BJ (cell line): ENCODE results near the gene NES. TPM values are rescaled to one million over a fixed set of nuclear protein-coding genes. Genes with fewer than 3 reads are reported as not detected.

Source experiments
- CTCF ChIA-PET: fragments of 350-600 bp; formaldehyde crosslinking; extraction: SDS; loops from one replicate; lab custom pipeline; 2021; ENCODE audit warnings: antibody characterized with exemption, inconsistent platforms; lab: Yijun Ruan, JAX
- POLR2A ChIA-PET: fragments of 300-600 bp; sonication (Branson Sonifier 250); formaldehyde crosslinking; extraction: SDS; loops from one replicate; lab custom pipeline; 2021; ENCODE audit warnings: antibody characterized with exemption; lab: Charles Lee
- DNase-seq: peaks from one replicate; pipeline ENCODE4 v3.0.0-alpha.2; 2011; ENCODE audit warnings: low read depth
- H3K27me3 ChIP-seq: 2 replicates; pipeline ENCODE4 v1.6.0; 2011; ENCODE audit warnings: low read length; ENCODE audit not compliant: control insufficient read depth, insufficient read depth
- H3K36me3 ChIP-seq: 2 replicates; pipeline ENCODE4 v1.5.1; 2011; ENCODE audit warnings: low read length; ENCODE audit not compliant: control insufficient read depth, insufficient read depth
- H3K4me3 ChIP-seq: 2 replicates; pipeline ENCODE4 v1.5.1; 2011; ENCODE audit warnings: low read depth, mild to moderate bottlenecking, control low read depth, low read length
- CTCF ChIP-seq: IDR thresholded peaks from 2 replicates; pipeline ENCODE4 v1.5.1; 2011; ENCODE audit warnings: low read depth, mild to moderate bottlenecking, control low read depth, inconsistent platforms, low read length, moderate library complexity; ENCODE audit not compliant: insufficient read depth
- polyA plus RNA-seq: library from polyadenylated mRNA; depleted of rRNA; stranded (reverse); fragments of >200 nt; gene quantifications from 2 replicates; pipeline ENCODE4 v1.2.3, GENCODE V29; 2011

The NES gene
- polyA plus RNA-seq, 1 experiment: 17.5 TPM

GRCh38 chr1:156677616-156678596 lies 699 bp upstream of the NES start:
- DNase-seq: no peak
- ChIA-PET POLR2A (interaction anchor here (1.2 to 1.7 kb wide), 2 partner anchors 14 to 17 kb away, joined by 3 to 6 read pairs; no protein-coding TSS in a partner anchor), CTCF (interaction anchor here (0.6 to 31.9 kb wide), 19 partner anchors 10 to 257 kb away, joined by 3 to 1556 read pairs (median 5); partner anchors contain the start of genes CRABP2, HAPLN2, ISG20L2 and METTL25B)
- Histone ChIP-seq H3K27me3 (no peaks in the 10 kb centered on the region), H3K36me3 (peaks cover 4% of the 10 kb centered on the region), H3K4me3 (peak overlapping the region; percentile 55)
- TF ChIP-seq CTCF: peak; percentile 93

DNA sequence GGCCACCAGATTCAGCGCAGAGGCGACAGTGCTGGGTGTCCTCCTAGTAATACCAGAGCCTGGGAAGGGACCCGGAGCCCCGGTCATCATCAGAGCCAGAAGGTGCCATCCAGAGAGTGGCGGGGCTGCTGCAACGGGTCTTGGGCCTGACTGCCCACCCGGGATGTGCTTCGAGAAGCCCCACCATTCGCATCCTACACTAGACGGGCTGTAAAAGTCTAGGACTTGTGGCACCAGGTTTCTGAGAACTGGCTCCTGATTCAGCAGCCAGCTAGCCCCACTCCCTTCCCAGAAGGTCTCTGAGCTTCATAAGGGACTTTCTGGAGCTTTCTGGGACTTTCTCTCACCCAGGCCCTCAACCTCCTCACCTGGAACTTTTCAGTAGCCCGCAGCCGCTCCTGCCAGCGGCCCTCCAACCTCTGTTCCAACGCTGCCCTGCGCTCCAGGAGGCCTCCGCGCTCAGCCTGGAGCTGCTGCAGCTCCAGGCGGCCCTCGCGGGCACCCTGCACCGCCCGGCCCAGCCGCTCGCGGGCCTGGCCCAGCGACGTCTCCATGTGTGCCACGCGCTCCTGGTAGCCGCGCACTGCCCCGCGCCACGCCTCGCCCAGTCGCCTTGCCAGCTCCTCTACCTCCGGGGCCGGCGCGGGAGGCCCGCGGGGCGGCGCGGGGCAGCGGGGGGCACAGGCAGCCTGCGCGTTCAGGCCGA lies 940 bp downstream of the NES start:
- TF ChIP-seq CTCF: no peak
- Histone ChIP-seq H3K4me3 (peak overlapping the region; percentile 55), H3K27me3 (no peaks in the 10 kb centered on the region), H3K36me3 (peaks cover 8% of the 10 kb centered on the region)
- no peak for DNase-seq
- CTCF ChIA-PET: interaction anchor here (0.6 to 31.9 kb wide), 13 partner anchors 12 to 252 kb away, joined by 3 to 1556 read pairs (median 7); partner anchors contain the start of genes CRABP2, HAPLN2, ISG20L2 and METTL25B
- POLR2A ChIA-PET: interaction anchor here (0.5 to 1.7 kb wide), 5 partner anchors 12 to 99 kb away, joined by 3 to 9 read pairs (median 4); no protein-coding TSS in a partner anchor

- CTCF ChIA-PET: interaction anchor here (0.7 to 31.9 kb wide), 7 partner anchors 12 to 297 kb away, joined by 3 to 1556 read pairs (median 117); partner anchors contain the start of genes CRABP2, ISG20L2 and METTL25B
- TF ChIP-seq CTCF: no peak
These were observed 1.7 kb downstream of the NES start for GRCh38 chr1:156675210-156676113.

GRCh38 chr1:156673387-156674121 lies 3.7 kb downstream of the NES start:
- no peak for DNase-seq
- no peak overlapping the region for H3K4me3 ChIP-seq
- H3K27me3 ChIP-seq: no peaks in the 10 kb centered on the region
- TF ChIP-seq CTCF: no peak
- ChIA-PET POLR2A (no interaction called here), CTCF (interaction anchor here (0.6 to 31.9 kb wide), 5 partner anchors 10 to 603 kb away, joined by 4 to 1556 read pairs (median 155); partner anchors contain the start of genes CRABP2, ISG20L2 and METTL25B)
- H3K36me3 ChIP-seq: peaks cover 9% of the 10 kb centered on the region

More at GRCh38 chr1:156675210-156676113, 1.7 kb downstream of the NES start:
- DNase-seq: no peak
- peak overlapping the region; percentile 55 for H3K4me3 ChIP-seq
- H3K36me3 ChIP-seq: peaks cover 8% of the 10 kb centered on the region
- H3K27me3 ChIP-seq: no peaks in the 10 kb centered on the region
- POLR2A ChIA-PET: interaction anchor here (0.5 to 1.4 kb wide), 7 partner anchors 13 to 100 kb away, joined by 3 to 9 read pairs (median 4); partner anchors contain the start of gene MRPL24
